Peyer's patch (tissue), 4 donors: ENCODE data around the gene OR52A5.

Experiments used
- CTCF ChIP-seq, 6 experiments: fragments of 450-650 bp in 4 of 6; fragments of 200-600 bp in 2 of 6; sonication (generic) in 1 of 6; IDR thresholded peaks; one replicate each; pipeline ENCODE4 v1.5.1; 2017 to 2019; ENCODE audit warnings: antibody characterized with exemption in 6 of 6, mild to moderate bottlenecking in 3 of 6, moderate library complexity in 1 of 6
- POLR2A ChIP-seq, 2 donors: fragments of 450-650 bp; IDR thresholded peaks; one replicate each; pipeline ENCODE4 v1.5.1; 2017; ENCODE audit warnings: antibody characterized with exemption in 2 of 2, mild to moderate bottlenecking in 2 of 2, moderate library complexity in 2 of 2

GRCh38 chr11:5081405-5081804 is 56.8 kb downstream of the OR52A5 start:
- TF ChIP-seq CTCF (IDR thresholded peaks at IDR 0.05) (no peak), POLR2A (IDR thresholded peaks at IDR 0.05) (no peak)
